ENCODE results near the gene UBE2I.

GRCh38 chr16:1355591-1355990, 46.2 kb downstream of the UBE2I start:
- TF ChIP-seq YY1 (IDR thresholded peaks at IDR 0.05) (no peak), CTCF (IDR thresholded peaks at IDR 0.05; ENCODE audit: low read depth, low read length, missing input control) (no peak), TAF1 (conservative IDR thresholded peaks at IDR 0.05) (no peak), EGR1 (IDR thresholded peaks at IDR 0.05; ENCODE audit: low read depth in 2 of 2) (no peak), HNF4G (IDR thresholded peaks at IDR 0.05) (no peak), MAX (IDR thresholded peaks at IDR 0.05) (no peak), REST (IDR thresholded peaks at IDR 0.05) (no peak), RAD21 (IDR thresholded peaks at IDR 0.05) (no peak), GABPA (IDR thresholded peaks at IDR 0.05 in 1 of 2, conservative IDR thresholded peaks at IDR 0.05 in 1 of 2) (no peak), JUND (IDR thresholded peaks at IDR 0.05) (no peak), HNF4A (conservative IDR thresholded peaks at IDR 0.05) (no peak), NR2F2 (IDR thresholded peaks at IDR 0.05) (no peak), ZBTB33 (IDR thresholded peaks at IDR 0.05) (no peak), SP1 (IDR thresholded peaks at IDR 0.05) (no peak)
